HG02759 (cell line): Measurements from ENCODE around the gene TXNDC8.

ENCODE experiments used
- ATAC-seq: cut with Tn5 transposase; IDR thresholded peaks from one replicate; pipeline ENCODE4 v1.9.1; 2021; ENCODE audit warnings: mild to moderate bottlenecking, moderate library complexity; ENCODE audit not compliant: unreplicated experiment

The TXNDC8 gene

DNA sequence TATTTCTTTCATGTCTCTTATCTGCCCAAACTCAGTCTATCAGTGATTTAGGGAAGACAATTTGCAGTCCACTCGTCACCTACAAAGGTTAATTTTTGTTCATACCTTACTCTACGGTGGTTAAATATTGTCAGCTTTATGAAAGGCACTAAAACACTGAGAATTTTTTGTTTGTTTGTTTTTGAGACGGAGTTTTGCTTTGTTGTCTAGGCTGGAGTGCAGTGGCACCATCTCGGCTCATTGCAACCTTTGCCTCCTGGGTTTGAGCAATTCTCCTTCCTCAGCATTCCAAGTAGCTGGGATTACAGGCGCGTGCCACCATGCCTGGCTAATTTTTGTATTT lies 55.0 kb downstream of the TXNDC8 start:
- ATAC-seq, result no peak

GRCh38 chr9:110282018-110282738 lies 55.5 kb downstream of the TXNDC8 start:
- no peak for ATAC-seq

DNA sequence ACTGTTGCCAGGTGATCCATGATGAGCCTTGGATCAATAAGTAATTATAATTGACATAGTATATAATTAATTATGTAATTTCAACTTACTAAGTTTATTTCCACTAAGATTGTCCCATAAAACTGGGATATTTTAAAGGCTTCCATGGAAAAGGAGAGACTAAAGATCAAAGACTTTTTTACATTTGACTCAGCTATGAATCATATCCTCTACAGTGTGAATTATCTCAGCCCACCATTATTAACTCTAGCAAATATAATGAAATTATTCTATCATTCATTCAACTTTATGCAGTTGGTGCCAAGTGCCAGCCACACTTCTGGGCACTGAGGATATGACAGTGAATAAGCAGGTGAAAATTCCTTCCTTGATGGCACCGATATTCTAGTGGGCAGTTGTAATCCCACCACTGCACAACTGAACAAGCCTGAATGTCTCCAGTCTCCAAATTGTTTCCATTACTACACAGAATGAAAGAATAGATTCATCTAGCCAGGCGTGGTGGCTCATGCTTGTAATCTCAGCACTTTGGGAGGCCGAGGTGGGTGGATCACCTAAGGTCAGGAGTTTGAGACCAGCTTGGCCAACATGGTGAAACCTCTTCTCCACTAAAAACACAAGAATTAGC lies 59.5 kb downstream of the TXNDC8 start:
- no peak for ATAC-seq

GRCh38 chr9:110276781-110277180 lies 60.9 kb downstream of the TXNDC8 start:
- ATAC-seq, result no peak

- ATAC-seq, result no peak
These were observed 67.3 kb downstream of the TXNDC8 start for GRCh38 chr9:110270211-110270995.

- no peak for ATAC-seq
These were observed 70.9 kb downstream of the TXNDC8 start for GRCh38 chr9:110266795-110267194.

DNA sequence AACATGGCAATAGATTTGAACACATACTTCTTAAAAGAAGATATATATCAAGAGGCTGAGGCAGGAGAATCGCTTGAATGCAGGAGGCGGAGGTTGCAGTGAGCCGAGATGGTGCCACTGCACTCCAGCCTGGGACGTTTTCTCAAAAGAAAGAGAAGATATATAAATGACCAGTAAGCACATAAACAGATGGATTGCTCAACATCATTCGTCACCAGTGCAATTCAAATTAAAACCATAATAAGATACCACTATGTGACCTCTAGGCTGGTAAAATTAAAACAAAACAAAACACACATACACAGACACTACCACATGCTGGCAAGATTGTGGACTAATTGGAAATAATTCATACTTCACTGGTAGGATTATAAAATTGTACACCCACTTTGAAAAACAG lies 76.0 kb downstream of the TXNDC8 start:
- no peak for ATAC-seq

- ATAC-seq, result no peak
These were observed 76.8 kb downstream of the TXNDC8 start for GRCh38 chr9:110260911-110261310.

GRCh38 chr9:110259566-110259965 lies 78.1 kb downstream of the TXNDC8 start:
- ATAC-seq, result no peak

- ATAC-seq, result no peak
These were observed 79.0 kb downstream of the TXNDC8 start for GRCh38 chr9:110258690-110259091.

DNA sequence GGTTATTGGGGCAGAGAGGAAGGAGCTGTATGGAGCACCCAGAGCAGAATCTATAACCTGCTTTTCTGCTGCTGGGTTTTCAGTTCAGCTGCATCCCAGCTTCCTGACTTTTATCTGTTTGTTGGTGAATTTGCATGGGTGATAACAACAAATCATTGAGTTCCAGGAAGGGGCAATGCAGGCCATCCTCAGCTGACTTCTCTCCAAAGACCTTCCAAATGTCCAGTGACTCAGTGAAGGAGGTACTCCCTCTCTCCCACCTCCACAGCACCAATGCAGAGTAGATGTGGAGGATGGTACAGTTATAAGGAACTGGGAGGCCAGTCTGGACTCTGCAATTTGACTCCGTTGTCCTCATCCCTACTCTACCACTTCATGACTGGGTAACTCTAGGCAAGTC lies 79.7 kb downstream of the TXNDC8 start:
- no peak for ATAC-seq

- peak; percentile 1 for ATAC-seq
These were observed 80.4 kb downstream of the TXNDC8 start for GRCh38 chr9:110257097-110257841.

GRCh38 chr9:110256380-110257096 lies 81.1 kb downstream of the TXNDC8 start, which contains the start of gene TXN:
TSS of gene TXN (minus strand) at chr9:110256507. CDS start at chr9:110256435, 72 bp downstream.
- peak; percentile 76 for ATAC-seq

DNA sequence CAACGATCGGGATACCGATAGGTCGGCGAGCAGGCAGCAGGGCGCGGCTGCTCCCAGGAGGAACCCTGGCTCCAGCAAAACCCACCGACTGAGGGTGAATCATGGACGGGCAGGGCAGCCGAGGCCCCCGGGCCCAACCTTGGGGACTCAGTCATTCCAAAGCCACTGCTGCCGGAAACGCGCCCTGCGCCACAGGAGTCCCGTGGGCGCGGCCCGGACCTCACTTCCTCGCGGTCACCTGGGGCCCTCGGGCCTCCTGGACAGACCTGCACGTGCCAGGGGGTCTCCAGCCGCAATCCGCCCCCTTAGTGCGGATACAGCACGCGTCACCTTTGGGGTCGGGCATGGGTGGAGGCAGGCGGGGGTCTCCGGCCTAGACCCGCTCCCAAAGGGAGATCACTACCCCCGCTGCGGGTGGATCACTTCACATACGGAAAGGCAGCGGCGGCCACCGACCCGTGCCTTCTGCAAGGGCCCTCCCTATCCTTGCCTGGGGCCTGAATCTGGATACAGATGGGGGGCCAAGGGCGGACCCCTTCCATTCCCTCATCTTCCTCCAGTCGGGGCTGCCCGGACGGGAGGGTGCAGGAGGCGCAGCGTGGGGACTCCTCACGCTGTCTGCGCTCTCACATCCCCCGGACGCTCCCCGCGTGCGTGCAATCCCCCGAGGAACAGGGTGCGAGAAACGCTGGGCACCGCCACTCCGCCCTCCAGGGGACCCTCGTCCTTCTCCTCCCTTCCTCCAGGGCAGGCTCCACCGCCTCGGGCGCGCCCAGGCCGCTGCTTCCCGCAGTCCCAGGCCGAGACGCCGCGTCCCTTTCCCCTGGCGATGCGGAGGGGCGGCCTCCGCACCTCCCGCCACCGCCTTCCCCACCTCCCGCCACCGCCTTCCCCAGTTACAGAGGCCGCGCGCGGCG lies 81.9 kb downstream of the TXNDC8 start:
- ATAC-seq, result peak; percentile 28

GRCh38 chr9:110255034-110255462 lies 82.6 kb downstream of the TXNDC8 start:
- no peak for ATAC-seq

GRCh38 chr9:110254500-110254899 lies 83.2 kb downstream of the TXNDC8 start:
- ATAC-seq, result no peak
